Measurements from ENCODE around the gene CDK19.
"Not testable (repeated sequence)": the region's sequence is repeated elsewhere in the genome, so short reads cannot be mapped to it uniquely, and the experiment has no call there.

CDK19 gene

GRCh38 chr6:110748453-110748852 is 66.8 kb downstream of the CDK19 start:
- WGBS, 2 donors (ENCODE audit: extremely low coverage in 2 of 2, insufficient read length in 2 of 2, insufficient replicate concordance in 1 of 2), result no CpG with 5 or more reads among the region's 3 CpGs
- peaks cover 3 to 6% of the 10 kb centered on the region in 2 donors for H3K9me3 ChIP-seq (replicated peaks in 1 of 2; ENCODE audit: control insufficient read depth in 2 of 2, insufficient read depth in 1 of 2, low read depth in 1 of 2, low read length in 2 of 2)
- DNase-seq (ENCODE audit: low spot score), result no peak

GRCh38 chr6:110746680-110747079 is 68.6 kb downstream of the CDK19 start:
- no peaks in the 10 kb centered on the region for H3K79me1 ChIP-seq (ENCODE audit: low read depth, low read length)
- no peak for DNase-seq (ENCODE audit: low spot score)
- H3K9me3 ChIP-seq (replicated peaks in 1 of 2; ENCODE audit: control insufficient read depth in 2 of 2, insufficient read depth in 1 of 2, low read depth in 1 of 2, low read length in 2 of 2), result peaks cover 3 to 15% of the 10 kb centered on the region in 2 donors
- no peak overlapping the region for H3K4me3 ChIP-seq (ENCODE audit: low read length in 2 of 2)
- no peak overlapping the region for H3K18ac ChIP-seq (ENCODE audit: low read length)
- no peak overlapping the region for H3K9ac ChIP-seq (ENCODE audit: low read depth, low read length, poor library complexity)
- no peak overlapping the region for H4K8ac ChIP-seq (ENCODE audit: low read depth, low read length)
- H3K4ac ChIP-seq (ENCODE audit: low read length), result no peak overlapping the region
- H3K27ac ChIP-seq (replicated peaks; ENCODE audit: low read length), result no peak overlapping the region
- H2AK5ac ChIP-seq (ENCODE audit: low read depth, low read length), result no peak overlapping the region
- no peak overlapping the region for H4K91ac ChIP-seq (ENCODE audit: low read depth, low read length, poor library complexity)
- no peak overlapping the region for H2AFZ ChIP-seq (ENCODE audit: low read length)
- H3K36me3 ChIP-seq (replicated peaks in 1 of 2; ENCODE audit: control insufficient read depth in 2 of 2, insufficient read depth in 2 of 2, low read length in 2 of 2), result peaks cover 3 to 33% of the 10 kb centered on the region in 2 donors
- no peak overlapping the region for H2BK5ac ChIP-seq (ENCODE audit: low read length)
- no peaks in the 10 kb centered on the region for H3K27me3 ChIP-seq (ENCODE audit: control insufficient read depth in 3 of 3, insufficient read depth in 3 of 3, low read depth in 1 of 3, low read length in 3 of 3)
- H3K4me1 ChIP-seq (ENCODE audit: control insufficient read depth in 2 of 2, insufficient read depth in 1 of 2, low read depth in 1 of 2, low read length in 2 of 2), result no peaks in the 10 kb centered on the region
- H3K4me2 ChIP-seq (ENCODE audit: insufficient read depth, low read length, poor library complexity, severe bottlenecking), result no peak overlapping the region
- no peak overlapping the region for H2BK15ac ChIP-seq (ENCODE audit: low read length)
- WGBS, 2 donors (ENCODE audit: extremely low coverage in 2 of 2, insufficient read length in 2 of 2, insufficient replicate concordance in 1 of 2), result no CpG with 5 or more reads among the region's 1 CpG
- no peak overlapping the region for H2BK120ac ChIP-seq (ENCODE audit: low read depth, low read length)
- H3K14ac ChIP-seq (ENCODE audit: low read length), result no peak overlapping the region
- H2BK12ac ChIP-seq (ENCODE audit: low read length), result no peak overlapping the region
- H3K23ac ChIP-seq (ENCODE audit: low read depth, low read length, poor library complexity), result no peak overlapping the region

More at GRCh38 chr6:110748453-110748852, 66.8 kb downstream of the CDK19 start:
- no peaks in the 10 kb centered on the region for H3K27me3 ChIP-seq (ENCODE audit: control insufficient read depth in 3 of 3, insufficient read depth in 3 of 3, low read depth in 1 of 3, low read length in 3 of 3)
- no peak overlapping the region for H3K4ac ChIP-seq (ENCODE audit: low read length)
- H3K18ac ChIP-seq (ENCODE audit: low read length), result no peak overlapping the region
- no peaks in the 10 kb centered on the region for H3K4me1 ChIP-seq (ENCODE audit: control insufficient read depth in 2 of 2, insufficient read depth in 1 of 2, low read depth in 1 of 2, low read length in 2 of 2)
- peaks cover 3 to 22% of the 10 kb centered on the region in 2 donors for H3K36me3 ChIP-seq (replicated peaks in 1 of 2; ENCODE audit: control insufficient read depth in 2 of 2, insufficient read depth in 2 of 2, low read length in 2 of 2)
- no peaks in the 10 kb centered on the region for H3K79me1 ChIP-seq (ENCODE audit: low read depth, low read length)
- H2AK5ac ChIP-seq (ENCODE audit: low read depth, low read length), result no peak overlapping the region
- H4K91ac ChIP-seq (ENCODE audit: low read depth, low read length, poor library complexity), result no peak overlapping the region
- no peak overlapping the region for H2AFZ ChIP-seq (ENCODE audit: low read length)
- no peak overlapping the region for H2BK5ac ChIP-seq (ENCODE audit: low read length)
- H4K8ac ChIP-seq (ENCODE audit: low read depth, low read length), result no peak overlapping the region
- H3K4me2 ChIP-seq (ENCODE audit: insufficient read depth, low read length, poor library complexity, severe bottlenecking), result no peak overlapping the region
- no peak overlapping the region for H2BK12ac ChIP-seq (ENCODE audit: low read length)
- H2BK120ac ChIP-seq (ENCODE audit: low read depth, low read length), result no peak overlapping the region
- H3K27ac ChIP-seq (replicated peaks; ENCODE audit: low read length), result no peak overlapping the region
- H3K9ac ChIP-seq (ENCODE audit: low read depth, low read length, poor library complexity), result no peak overlapping the region
- no peak overlapping the region for H3K14ac ChIP-seq (ENCODE audit: low read length)
- no peak overlapping the region for H3K4me3 ChIP-seq (ENCODE audit: low read length in 2 of 2)
- H2BK15ac ChIP-seq (ENCODE audit: low read length), result no peak overlapping the region
- no peak overlapping the region for H3K23ac ChIP-seq (ENCODE audit: low read depth, low read length, poor library complexity)

- Histone ChIP-seq H3K36me3 (replicated peaks in 1 of 2; ENCODE audit: control insufficient read depth in 2 of 2, insufficient read depth in 2 of 2, low read length in 2 of 2) (peaks cover 3 to 48% of the 10 kb centered on the region in 2 donors), H2AFZ (ENCODE audit: low read length) (no peak overlapping the region), H3K9me3 (replicated peaks in 1 of 2; ENCODE audit: control insufficient read depth in 2 of 2, insufficient read depth in 1 of 2, low read depth in 1 of 2, low read length in 2 of 2) (peaks cover 3 to 23% of the 10 kb centered on the region in 2 donors), H3K14ac (ENCODE audit: low read length) (no peak overlapping the region), H3K27ac (replicated peaks; ENCODE audit: low read length) (no peak overlapping the region), H3K4me2 (ENCODE audit: insufficient read depth, low read length, poor library complexity, severe bottlenecking) (no peak overlapping the region), H2AK5ac (ENCODE audit: low read depth, low read length) (no peak overlapping the region), H3K79me1 (ENCODE audit: low read depth, low read length) (no peaks in the 10 kb centered on the region), H3K4me1 (ENCODE audit: control insufficient read depth in 2 of 2, insufficient read depth in 1 of 2, low read depth in 1 of 2, low read length in 2 of 2) (no peaks in the 10 kb centered on the region), H4K8ac (ENCODE audit: low read depth, low read length) (no peak overlapping the region), H2BK120ac (ENCODE audit: low read depth, low read length) (no peak overlapping the region), H3K4me3 (ENCODE audit: low read length in 2 of 2) (no peak overlapping the region), H2BK12ac (ENCODE audit: low read length) (no peak overlapping the region), H3K9ac (ENCODE audit: low read depth, low read length, poor library complexity) (no peak overlapping the region), H3K23ac (ENCODE audit: low read depth, low read length, poor library complexity) (no peak overlapping the region), H4K91ac (ENCODE audit: low read depth, low read length, poor library complexity) (no peak overlapping the region), H3K27me3 (ENCODE audit: control insufficient read depth in 3 of 3, insufficient read depth in 3 of 3, low read depth in 1 of 3, low read length in 3 of 3) (no peaks in the 10 kb centered on the region), H2BK5ac (ENCODE audit: low read length) (no peak overlapping the region), H3K18ac (ENCODE audit: low read length) (no peak overlapping the region), H3K4ac (ENCODE audit: low read length) (no peak overlapping the region), H2BK15ac (ENCODE audit: low read length) (no peak overlapping the region)
- no CpG with 5 or more reads among the region's 1 CpG for WGBS, 2 donors (ENCODE audit: extremely low coverage in 2 of 2, insufficient read length in 2 of 2, insufficient replicate concordance in 1 of 2)
- no peak for DNase-seq (ENCODE audit: low spot score)
Measured at GRCh38 chr6:110744991-110745390, 70.3 kb downstream of the CDK19 start.

- H2AFZ ChIP-seq (ENCODE audit: low read length); H3K79me1 ChIP-seq (ENCODE audit: low read depth, low read length); H4K91ac ChIP-seq (ENCODE audit: low read depth, low read length, poor library complexity); H3K9ac ChIP-seq (ENCODE audit: low read depth, low read length, poor library complexity); H3K4ac ChIP-seq (ENCODE audit: low read length); H3K27me3 ChIP-seq (ENCODE audit: control insufficient read depth in 3 of 3, insufficient read depth in 3 of 3, low read depth in 1 of 3, low read length in 3 of 3); H3K4me3 ChIP-seq (ENCODE audit: low read length in 2 of 2); H2AK5ac ChIP-seq (ENCODE audit: low read depth, low read length); H2BK15ac ChIP-seq (ENCODE audit: low read length); H3K23ac ChIP-seq (ENCODE audit: low read depth, low read length, poor library complexity); H2BK120ac ChIP-seq (ENCODE audit: low read depth, low read length); H3K4me2 ChIP-seq (ENCODE audit: insufficient read depth, low read length, poor library complexity, severe bottlenecking); DNase-seq (ENCODE audit: low spot score); H3K14ac ChIP-seq (ENCODE audit: low read length); H2BK12ac ChIP-seq (ENCODE audit: low read length); H2BK5ac ChIP-seq (ENCODE audit: low read length); H3K27ac ChIP-seq (replicated peaks; ENCODE audit: low read length); H3K4me1 ChIP-seq (ENCODE audit: control insufficient read depth in 2 of 2, insufficient read depth in 1 of 2, low read depth in 1 of 2, low read length in 2 of 2); H4K8ac ChIP-seq (ENCODE audit: low read depth, low read length); H3K18ac ChIP-seq (ENCODE audit: low read length): not testable (repeated sequence)
- Histone ChIP-seq H3K36me3 (replicated peaks in 1 of 2; ENCODE audit: control insufficient read depth in 2 of 2, insufficient read depth in 2 of 2, low read length in 2 of 2) (peaks cover 3 to 48% of the 10 kb centered on the region in 2 donors), H3K9me3 (replicated peaks in 1 of 2; ENCODE audit: control insufficient read depth in 2 of 2, insufficient read depth in 1 of 2, low read depth in 1 of 2, low read length in 2 of 2) (peaks cover 3 to 23% of the 10 kb centered on the region in 2 donors)
- WGBS, 2 donors (ENCODE audit: extremely low coverage in 2 of 2, insufficient read length in 2 of 2, insufficient replicate concordance in 1 of 2), result no CpG with 5 or more reads among the region's 9 CpGs
Measured at GRCh38 chr6:110742552-110742951, 72.7 kb downstream of the CDK19 start.

All from neuronal stem cell (in vitro differentiated cells).